K562 (cell line): Measurements from ENCODE around the gene KASH5. TPM values are rescaled to one million over a fixed set of nuclear protein-coding genes. Genes with fewer than 3 reads are reported as not detected.

Source experiments
- CREM ChIP-seq: IDR thresholded peaks from 2 replicates; pipeline ENCODE4 v1.6.1; 2014; ENCODE audit warnings: antibody characterized with exemption, low read depth
- DMBX1 ChIP-seq: fragments of 250-450 bp; sonication (Bioruptor Pico); IDR thresholded peaks from 2 replicates; pipeline ENCODE4 v1.8.0; 2022; ENCODE audit warnings: inconsistent platforms, mild to moderate bottlenecking, moderate library complexity, borderline replicate concordance
- ELF1 ChIP-seq: fragments of 200-800 bp; sonication (Bioruptor generic); IDR thresholded peaks from 2 replicates; pipeline ENCODE4 v1.6.1; 2016; ENCODE audit warnings: missing genetic modification characterization, missing compliant biosample characterization
- ESRRB ChIP-seq: fragments of 250-450 bp; sonication (Bioruptor Pico); IDR thresholded peaks from 2 replicates; pipeline ENCODE4 v1.5.0; 2020; ENCODE audit warnings: mild to moderate bottlenecking, moderate library complexity, borderline replicate concordance
- HMGN3 ChIP-seq: IDR thresholded peaks from 2 replicates; pipeline ENCODE4 v1.6.1; 2011; ENCODE audit warnings: borderline replicate concordance, low read depth, mild to moderate bottlenecking, mixed read lengths, low read length; ENCODE audit not compliant: insufficient read length; ENCODE audit errors: extremely low read depth
- KLF13 ChIP-seq: fragments of 450-650 bp; IDR thresholded peaks from 2 replicates; pipeline ENCODE4 v1.6.1; 2016; ENCODE audit warnings: missing genetic modification characterization, low read depth, mild to moderate bottlenecking, missing compliant biosample characterization, moderate library complexity, borderline replicate concordance
- NFATC3 ChIP-seq: fragments of 450-650 bp; IDR thresholded peaks from 2 replicates; pipeline ENCODE4 v1.6.1; 2017; ENCODE audit warnings: mild to moderate bottlenecking
- POLR2A ChIP-seq: fragments of 450-650 bp; conservative IDR thresholded peaks from 2 replicates; pipeline ENCODE4 v1.6.1; 2016
- RBM15 ChIP-seq: fragments of 200-400 bp; formaldehyde crosslinking; IDR thresholded peaks from 2 replicates; pipeline ENCODE4 v1.6.1; 2018; ENCODE audit warnings: mild to moderate bottlenecking, low read length, moderate library complexity; ENCODE audit not compliant: insufficient read depth
- RBM25 ChIP-seq: fragments of 200-400 bp; formaldehyde crosslinking; IDR thresholded peaks from 2 replicates; pipeline ENCODE4 v1.6.1; 2018; ENCODE audit warnings: low read length, low read depth, moderate library complexity; ENCODE audit not compliant: severe bottlenecking
- RHOXF2B ChIP-seq: fragments of 250-450 bp; sonication (Bioruptor Pico); conservative IDR thresholded peaks from 2 replicates; pipeline ENCODE4 v1.5.1; 2021
- SAP30 ChIP-seq: fragments of 200-600 bp; sonication (generic); IDR thresholded peaks from 2 replicates; pipeline ENCODE4 v1.6.1; 2012; ENCODE audit warnings: borderline replicate concordance, low read depth, mild to moderate bottlenecking, moderate library complexity, low read length, control low read depth, inconsistent platforms; ENCODE audit not compliant: insufficient read depth, poor library complexity, severe bottlenecking
- SNIP1 ChIP-seq: fragments of 450-650 bp; IDR thresholded peaks from 2 replicates; pipeline ENCODE4 v1.7.1; 2017; ENCODE audit warnings: low read depth, mild to moderate bottlenecking
- SRSF3 ChIP-seq: fragments of 200-400 bp; formaldehyde crosslinking; IDR thresholded peaks from 2 replicates; pipeline ENCODE4 v1.6.1; 2016; ENCODE audit warnings: mild to moderate bottlenecking, low read length, moderate library complexity; ENCODE audit not compliant: insufficient read depth
- THRB ChIP-seq: fragments of 450-650 bp; formaldehyde crosslinking; conservative IDR thresholded peaks from 2 replicates; pipeline ENCODE4 v1.4.0; 2022; ENCODE audit warnings: mild to moderate bottlenecking, missing genetic modification characterization
- TSC22D4 ChIP-seq: fragments of 450-650 bp; IDR thresholded peaks from 2 replicates; pipeline ENCODE4 v1.6.1; 2016; ENCODE audit warnings: missing genetic modification characterization, missing biosample characterization, control low read depth
- YBX1 ChIP-seq: fragments of 450-650 bp; IDR thresholded peaks from 2 replicates; pipeline ENCODE4 v1.7.1; 2016; ENCODE audit warnings: mild to moderate bottlenecking
- ZC3H4 ChIP-seq: sonication (generic); formaldehyde crosslinking; IDR thresholded peaks from 2 replicates; pipeline ENCODE4 v1.9.0; 2021; ENCODE audit warnings: missing genetic modification reagents, borderline replicate concordance
- ZKSCAN3 ChIP-seq: fragments of 250-450 bp; sonication (Bioruptor Pico); IDR thresholded peaks from 2 replicates; pipeline ENCODE4 v1.4.0; 2020
- ZNF609 ChIP-seq: sonication (generic); formaldehyde crosslinking; IDR thresholded peaks from 2 replicates; pipeline ENCODE4 v1.8.1; 2023; ENCODE audit warnings: missing genetic modification reagents, mild to moderate bottlenecking, borderline replicate concordance
- ZNF655 ChIP-seq: fragments of 250-450 bp; sonication (Bioruptor Pico); IDR thresholded peaks from 2 replicates; pipeline ENCODE4 v1.5.0; 2021
- ZNF695 ChIP-seq: fragments of 450-650 bp; formaldehyde crosslinking; IDR thresholded peaks from 2 replicates; pipeline ENCODE4 v1.4.0; 2020; ENCODE audit warnings: mild to moderate bottlenecking, moderate library complexity
- ZNF778 ChIP-seq: fragments of 450-650 bp; formaldehyde crosslinking; IDR thresholded peaks from 2 replicates; pipeline ENCODE4 v1.4.0; 2020; ENCODE audit warnings: mild to moderate bottlenecking, moderate library complexity
- polyA plus RNA-seq, 8 experiments: library from polyadenylated mRNA; depleted of rRNA in 4 of 8; stranded (reverse) in 5 of 8; unstranded in 3 of 8; fragments of >200 nt; fragmentation: Nextera tagmentation in 2 of 8; fragmentation: Illumina TruSeq in 1 of 8; extraction: Ambion mirVana in 2 of 8; extraction: Trizol in 1 of 8; gene quantifications; 2 replicates each; pipeline versions ENCODE4 v1.2.1 to v1.2.3, GENCODE V29; 2011 to 2014; ENCODE audit warnings: inconsistent platforms in 1 of 8, missing spikeins in 1 of 8
- total RNA-seq, 7 experiments: library from RNA; depleted of rRNA in 6 of 7; stranded (reverse); fragments of >200 nt in 6 of 7; fragmentation: Illumina TruSeq in 2 of 7; extraction: Trizol in 2 of 7; gene quantifications; 2 replicates each; pipeline versions ENCODE4 v1.2.1 to v1.2.3, GENCODE V29; 2011 to 2021; ENCODE audit warnings: low replicate concordance in 1 of 7

Gene KASH5
- total and polyA plus RNA-seq, 9 of the 15 experiments (the other 6 are each of a cell fraction or from before 2014, with no cell fraction given), result 0.07 to 0.84 (median 0.34) TPM; not detected in 1

- TF ChIP-seq CREM (peak; percentile 96), ZNF695 (no peak), ZNF609 (no peak), ZC3H4 (no peak), THRB (CRISPR knock-in tag) (no peak), SNIP1 (no peak), SRSF3 (no peak), NFATC3 (no peak), DMBX1 (no peak), RBM15 (no peak), KLF13 (tag) (no peak), POLR2A (no peak), YBX1 (no peak), ESRRB (CRISPR knock-in tag) (no peak), TSC22D4 (tag) (no peak), ZKSCAN3 (CRISPR knock-in tag) (no peak), SAP30 (no peak), ZNF778 (CRISPR knock-in tag) (no peak), RHOXF2B (CRISPR knock-in tag) (no peak), HMGN3 (peak; percentile 13), RBM25 (no peak), ELF1 (tag) (no peak), ZNF655 (CRISPR knock-in tag) (no peak)
Measured at GRCh38 chr19:49436381-49437017, 48.5 kb downstream of the KASH5 start (continued).
